Lower lobe of right lung (tissue), 2 donors: Measurements from ENCODE around the gene UNC5C. TPM values are rescaled to one million over a fixed set of nuclear protein-coding genes. Genes with fewer than 3 reads are reported as not detected.

Experiments
- ATAC-seq, 2 donors: fragments of 200-7000 bp; cut with Tn5 transposase; one replicate each; pipeline ENCODE4 v1.9.1; 2020 to 2022; ENCODE audit warnings: mild to moderate bottlenecking in 2 of 2, moderate library complexity in 2 of 2
- DNase-seq: peaks from one replicate; pipeline ENCODE4 v3.0.0-alpha.2; 2020
- H3K27ac ChIP-seq: fragments of 200-600 bp; one replicate; pipeline ENCODE4 v1.8.0; 2022
- H3K27me3 ChIP-seq: fragments of 200-600 bp; one replicate; pipeline ENCODE4 v1.8.0; 2022; ENCODE audit warnings: low read depth
- H3K36me3 ChIP-seq: fragments of 200-600 bp; one replicate; pipeline ENCODE4 v1.8.0; 2022; ENCODE audit warnings: mild to moderate bottlenecking
- H3K4me1 ChIP-seq: fragments of 200-600 bp; one replicate; pipeline ENCODE4 v1.8.0; 2022
- H3K4me3 ChIP-seq: fragments of 200-600 bp; one replicate; pipeline ENCODE4 v1.8.0; 2022; ENCODE audit warnings: mild to moderate bottlenecking
- H3K9me3 ChIP-seq: fragments of 200-600 bp; one replicate; pipeline ENCODE4 v1.8.0; 2022
- intact Hi-C: fragments of 100-400 bp; cut with DNase I; formaldehyde crosslinking; loops from one replicate; pipeline ENCODE4 v1.11.0; 2022
- total RNA-seq: library from RNA; stranded (reverse); fragmentation: NEBNext Ultra II Directional; extraction: Animal tissue kit (Norgen Biotek cat#: 25700); gene quantifications from one replicate; pipeline ENCODE4 v1.2.1, GENCODE V29; 2021
- TF ChIP-seq, protein P1 (sequence below): fragments of 200-600 bp; IDR thresholded peaks from one replicate; pipeline ENCODE4 v1.8.0; 2022; ENCODE audit warnings: antibody characterized with exemption, mild to moderate bottlenecking
- donor health status: DM: no; HTN: yes; CAD: no; lungs with severe emphysema.

UNC5C gene
- total RNA-seq, 1 donor from 2014 or later: 5.1 TPM

DNA sequence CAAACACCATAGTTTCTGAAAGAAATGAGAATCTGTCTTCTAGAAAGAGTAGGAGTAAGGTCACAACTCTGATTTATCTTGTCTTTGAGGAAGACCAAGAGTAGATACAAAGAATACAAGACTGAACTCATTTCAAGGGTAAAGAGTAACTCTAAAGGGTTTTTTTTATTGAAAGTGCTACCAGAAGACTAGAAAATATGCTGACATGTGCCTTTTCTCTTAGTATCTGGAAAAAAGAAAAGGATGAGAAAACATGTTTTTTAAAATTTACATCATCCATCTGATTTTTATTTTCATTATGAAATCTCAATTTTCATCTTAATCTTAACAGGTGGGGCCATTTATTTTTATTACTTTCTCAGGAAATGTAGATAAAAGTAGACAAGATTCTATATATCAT lies 43.0 kb downstream of the UNC5C start:
- H3K27ac ChIP-seq: no peak overlapping the region
- H3K36me3 ChIP-seq: no peaks in the 10 kb centered on the region
- no peaks in the 10 kb centered on the region for H3K27me3 ChIP-seq
- no peak for DNase-seq
- H3K4me3 ChIP-seq: no peak overlapping the region
- no peaks in the 10 kb centered on the region for H3K9me3 ChIP-seq
- H3K4me1 ChIP-seq: peaks cover 4% of the 10 kb centered on the region
- intact Hi-C loops: no loop called here
- ATAC-seq: no peak
- TF ChIP-seq, protein P1, sequence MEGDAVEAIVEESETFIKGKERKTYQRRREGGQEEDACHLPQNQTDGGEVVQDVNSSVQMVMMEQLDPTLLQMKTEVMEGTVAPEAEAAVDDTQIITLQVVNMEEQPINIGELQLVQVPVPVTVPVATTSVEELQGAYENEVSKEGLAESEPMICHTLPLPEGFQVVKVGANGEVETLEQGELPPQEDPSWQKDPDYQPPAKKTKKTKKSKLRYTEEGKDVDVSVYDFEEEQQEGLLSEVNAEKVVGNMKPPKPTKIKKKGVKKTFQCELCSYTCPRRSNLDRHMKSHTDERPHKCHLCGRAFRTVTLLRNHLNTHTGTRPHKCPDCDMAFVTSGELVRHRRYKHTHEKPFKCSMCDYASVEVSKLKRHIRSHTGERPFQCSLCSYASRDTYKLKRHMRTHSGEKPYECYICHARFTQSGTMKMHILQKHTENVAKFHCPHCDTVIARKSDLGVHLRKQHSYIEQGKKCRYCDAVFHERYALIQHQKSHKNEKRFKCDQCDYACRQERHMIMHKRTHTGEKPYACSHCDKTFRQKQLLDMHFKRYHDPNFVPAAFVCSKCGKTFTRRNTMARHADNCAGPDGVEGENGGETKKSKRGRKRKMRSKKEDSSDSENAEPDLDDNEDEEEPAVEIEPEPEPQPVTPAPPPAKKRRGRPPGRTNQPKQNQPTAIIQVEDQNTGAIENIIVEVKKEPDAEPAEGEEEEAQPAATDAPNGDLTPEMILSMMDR: no peak

DNA sequence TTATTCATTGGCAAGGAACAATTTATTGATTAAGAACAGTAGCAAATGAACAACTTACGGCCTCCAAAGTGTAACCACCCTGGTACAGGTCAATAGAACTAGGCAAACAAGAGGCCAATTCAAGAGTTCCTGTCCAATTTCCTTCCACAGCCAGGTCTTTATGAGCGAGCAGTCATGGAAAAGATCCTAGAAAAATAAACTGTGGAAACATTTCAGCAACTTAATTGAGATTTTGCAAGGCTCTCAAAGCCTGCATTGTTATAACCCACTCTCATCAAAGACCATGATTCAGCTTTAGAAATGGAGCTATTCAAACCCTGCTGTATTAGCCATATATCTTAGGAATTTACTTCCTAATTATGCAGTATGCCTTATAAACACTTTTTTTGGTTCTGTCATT lies 43.6 kb downstream of the UNC5C start:
- no peak for DNase-seq
- H3K27me3 ChIP-seq: no peaks in the 10 kb centered on the region
- ATAC-seq: no peak
- no peak overlapping the region for H3K27ac ChIP-seq
- TF ChIP-seq, protein P1: no peak
- H3K36me3 ChIP-seq: no peaks in the 10 kb centered on the region
- H3K9me3 ChIP-seq: no peaks in the 10 kb centered on the region
- no peak overlapping the region for H3K4me3 ChIP-seq
- intact Hi-C loops: no loop called here
- H3K4me1 ChIP-seq: peaks cover under 1% of the 10 kb centered on the region

DNA sequence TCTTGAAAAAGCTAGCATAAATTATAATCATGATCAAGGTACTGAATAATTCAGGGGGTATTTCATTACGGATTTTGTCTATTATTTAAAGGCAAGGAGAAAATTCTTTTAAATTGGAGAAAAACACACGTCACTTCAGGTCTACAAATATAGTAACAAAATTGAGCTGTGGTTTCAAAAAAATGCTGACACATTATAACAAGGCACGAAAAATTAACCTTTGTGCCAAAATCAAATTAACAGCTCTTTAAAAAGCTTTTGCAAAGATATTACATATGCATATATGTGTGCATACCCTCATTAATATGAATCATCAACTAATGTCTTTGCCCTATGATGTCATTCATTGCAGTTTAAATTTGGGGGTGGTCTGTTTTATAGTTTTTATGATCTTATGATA lies 44.3 kb downstream of the UNC5C start:
- H3K27ac ChIP-seq: no peak overlapping the region
- TF ChIP-seq, protein P1: no peak
- H3K27me3 ChIP-seq: no peaks in the 10 kb centered on the region
- ATAC-seq (no peak), DNase-seq (no peak)
- H3K36me3 ChIP-seq: no peaks in the 10 kb centered on the region
- H3K9me3 ChIP-seq: no peaks in the 10 kb centered on the region
- intact Hi-C loops: no loop called here
- H3K4me3 ChIP-seq: no peak overlapping the region
- no peaks in the 10 kb centered on the region for H3K4me1 ChIP-seq

DNA sequence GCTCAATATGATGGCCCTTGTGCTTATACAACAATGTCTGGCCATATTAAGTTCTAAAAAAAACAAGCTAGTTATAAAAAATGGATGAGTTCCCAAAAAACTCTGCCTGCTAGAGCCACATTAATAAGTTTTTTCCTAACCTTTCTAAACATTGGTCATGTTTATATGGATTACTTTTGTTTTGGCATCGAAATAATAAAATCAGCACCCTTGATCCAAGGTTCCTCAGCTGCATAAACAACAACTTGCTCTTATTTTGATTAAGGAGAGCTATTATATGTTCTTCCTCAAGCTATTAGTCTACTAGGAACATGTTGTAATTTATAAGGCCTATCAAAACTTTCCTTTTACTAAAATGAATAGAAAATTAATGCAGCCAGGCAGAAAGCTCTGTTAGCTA lies 48.4 kb downstream of the UNC5C start:
- H3K9me3 ChIP-seq: no peaks in the 10 kb centered on the region
- TF ChIP-seq, protein P1: no peak
- H3K27ac ChIP-seq: no peak overlapping the region
- ATAC-seq: no peak
- H3K27me3 ChIP-seq: no peaks in the 10 kb centered on the region
- no peaks in the 10 kb centered on the region for H3K36me3 ChIP-seq
- no peak for DNase-seq
- no peaks in the 10 kb centered on the region for H3K4me1 ChIP-seq
- H3K4me3 ChIP-seq: no peak overlapping the region
- intact Hi-C loops: no loop called here

DNA sequence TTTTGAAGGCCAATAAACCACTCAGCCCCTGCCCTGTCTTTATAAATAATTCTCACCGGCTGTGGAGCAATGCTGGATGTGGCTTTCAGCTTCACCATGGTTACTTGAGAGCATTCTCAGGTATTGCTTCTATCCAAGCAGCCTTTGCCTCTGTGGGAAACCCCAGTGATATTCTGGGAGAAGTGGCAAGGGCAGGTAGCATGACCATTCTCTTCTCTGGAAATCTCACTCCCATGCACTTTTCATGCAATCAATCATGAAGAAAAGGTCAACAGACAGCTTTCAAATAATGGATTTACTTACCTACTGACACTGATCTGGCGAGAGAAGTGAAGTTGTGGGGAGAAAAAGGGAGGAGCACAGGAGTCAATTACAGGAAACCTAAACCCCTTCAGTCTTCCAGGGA lies 49.5 kb downstream of the UNC5C start:
- DNase-seq (no peak), ATAC-seq (no peak)
- H3K27ac ChIP-seq: no peak overlapping the region
- no peaks in the 10 kb centered on the region for H3K4me1 ChIP-seq
- TF ChIP-seq, protein P1: no peak
- no peak overlapping the region for H3K4me3 ChIP-seq
- H3K36me3 ChIP-seq: no peaks in the 10 kb centered on the region
- H3K27me3 ChIP-seq: no peaks in the 10 kb centered on the region
- no peaks in the 10 kb centered on the region for H3K9me3 ChIP-seq
- intact Hi-C loops: no loop called here

DNA sequence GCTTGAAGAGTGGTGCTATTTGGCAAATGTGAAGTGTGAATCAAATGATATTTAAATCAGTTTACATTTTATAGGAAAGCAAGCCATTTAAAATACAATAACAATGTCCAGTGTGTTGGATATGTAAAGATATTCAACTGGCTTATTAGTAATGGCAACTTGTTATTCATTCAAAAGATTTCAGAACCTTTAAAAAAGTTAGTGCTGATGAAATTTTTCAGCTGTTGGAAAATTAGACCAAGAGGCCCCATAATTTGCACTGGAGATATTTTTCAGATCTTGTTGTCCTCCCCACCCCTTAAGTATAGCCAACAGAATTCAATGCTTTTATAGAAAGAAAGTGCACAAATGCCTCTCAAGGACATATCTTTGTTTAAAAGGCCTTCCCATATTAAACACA lies 54.6 kb downstream of the UNC5C start:
- no peak for ATAC-seq
- no peaks in the 10 kb centered on the region for H3K27me3 ChIP-seq
- H3K4me3 ChIP-seq: no peak overlapping the region
- no peaks in the 10 kb centered on the region for H3K36me3 ChIP-seq
- H3K4me1 ChIP-seq: no peaks in the 10 kb centered on the region
- TF ChIP-seq, protein P1: no peak
- no peak overlapping the region for H3K27ac ChIP-seq
- no peak for DNase-seq
- intact Hi-C loops: no loop called here
- no peaks in the 10 kb centered on the region for H3K9me3 ChIP-seq
